SK-N-SH (cell line): ENCODE results near the gene CBFB. TPM values are rescaled to one million over a fixed set of nuclear protein-coding genes. Genes with fewer than 3 reads are reported as not detected.

Source experiments
- CTCF ChIA-PET: fragments of 300-600, 350-600 bp; formaldehyde crosslinking; extraction: SDS; loops from one replicate; lab custom pipeline; 2021; lab: Yijun Ruan, JAX
- POLR2A ChIA-PET: fragments of 350-600 bp; sonication (Branson Sonifier 250); formaldehyde crosslinking; extraction: SDS; loops from one replicate; lab custom pipeline; 2020; ENCODE audit warnings: antibody characterized with exemption, inconsistent platforms; lab: Yijun Ruan, JAX
- DNase-seq: peaks from one replicate; pipeline ENCODE4 v3.0.0; 2012
- H2AFZ ChIP-seq: fragments of 200-600 bp; sonication (generic); 2 replicates; pipeline ENCODE4 v1.8.1; 2016; ENCODE audit warnings: antibody characterized with exemption, mild to moderate bottlenecking, low read depth
- H3F3A ChIP-seq: fragments of 200-600 bp; sonication (generic); replicated peaks from 2 replicates; pipeline ENCODE3; 2016; ENCODE audit warnings: antibody characterized with exemption, mild to moderate bottlenecking; ENCODE audit not compliant: insufficient read depth
- H3K27ac ChIP-seq, 2 experiments: fragments of 200-500 bp in 1 of 2; fragments of 200-600 bp in 1 of 2; sonication (Bioruptor generic) in 1 of 2; sonication (generic), shearing (Covaris generic) in 1 of 2; 2 replicates each; pipeline versions ENCODE4 v1.5.1 to v1.6.1; 2014 to 2016; ENCODE audit warnings: low read depth in 2 of 2, inconsistent platforms in 1 of 2, low read length in 1 of 2, mild to moderate bottlenecking in 1 of 2, mixed read lengths in 1 of 2
- H3K27me3 ChIP-seq: fragments of 200-600 bp; sonication (generic), shearing (Covaris generic); 2 replicates; pipeline ENCODE4 v1.6.1; 2016; ENCODE audit warnings: mixed run types; ENCODE audit not compliant: insufficient read depth
- H3K36me3 ChIP-seq, 2 experiments: fragments of 200-500 bp in 1 of 2; fragments of 200-600 bp in 1 of 2; sonication (Bioruptor generic) in 1 of 2; sonication (generic) in 1 of 2; replicated peaks in 1 of 2; 2 replicates each; pipeline versions ENCODE3 to v1.5.1; 2014 to 2016; ENCODE audit warnings: low read length in 1 of 2, mild to moderate bottlenecking in 1 of 2; ENCODE audit not compliant: insufficient read depth in 2 of 2, control insufficient read depth in 1 of 2
- H3K4me1 ChIP-seq, 2 experiments: fragments of 200-500 bp in 1 of 2; fragments of 200-600 bp in 1 of 2; sonication (Bioruptor generic) in 1 of 2; sonication (generic), shearing (Covaris generic) in 1 of 2; 2 replicates each; pipeline versions ENCODE4 v1.5.1 to v1.6.1; 2014 to 2016; ENCODE audit warnings: low read depth in 1 of 2, low read length in 1 of 2, mixed run types in 1 of 2; ENCODE audit not compliant: insufficient read depth in 2 of 2, control insufficient read depth in 1 of 2
- H3K4me2 ChIP-seq: fragments of 200-600 bp; sonication (generic), shearing (Covaris generic); 2 replicates; pipeline ENCODE4 v1.6.1; 2017; ENCODE audit warnings: mixed run types
- H3K4me3 ChIP-seq, 2 experiments: fragments of 200-500 bp in 1 of 2; fragments of 200-600 bp in 1 of 2; sonication (Bioruptor generic) in 1 of 2; sonication (generic), shearing (Covaris generic) in 1 of 2; 2 replicates each; pipeline versions ENCODE4 v1.5.1 to v1.8.1; 2014 to 2016; ENCODE audit warnings: low read depth in 2 of 2, inconsistent platforms in 1 of 2, low read length in 1 of 2, mild to moderate bottlenecking in 1 of 2, mixed read lengths in 1 of 2, moderate library complexity in 1 of 2
- H3K79me2 ChIP-seq: fragments of 200-600 bp; sonication (generic); 2 replicates; pipeline ENCODE4 v1.8.1; 2017; ENCODE audit warnings: mild to moderate bottlenecking; ENCODE audit not compliant: insufficient read depth
- H3K9ac ChIP-seq: fragments of 200-600 bp; sonication (generic); 2 replicates; pipeline ENCODE4 v1.6.1; 2017; ENCODE audit warnings: mixed run types
- H3K9me2 ChIP-seq: fragments of 200-600 bp; sonication (generic); 2 replicates; pipeline ENCODE4 v1.6.1; 2017; ENCODE audit warnings: mixed run types
- H3K9me3 ChIP-seq: fragments of 200-600 bp; sonication (generic); 2 replicates; pipeline ENCODE4 v1.6.1; 2017; ENCODE audit warnings: mixed run types, mild to moderate bottlenecking, moderate library complexity
- H4K20me1 ChIP-seq: fragments of 200-600 bp; sonication (generic); 2 replicates; pipeline ENCODE4 v1.6.1; 2017; ENCODE audit warnings: mild to moderate bottlenecking, mixed run types; ENCODE audit not compliant: insufficient read depth
- CHD2 ChIP-seq: fragments of 150-350 bp; IDR thresholded peaks from 2 replicates; pipeline ENCODE4 v1.6.1; 2018; ENCODE audit warnings: low read length; ENCODE audit not compliant: partially characterized antibody
- CTCF ChIP-seq: fragments of 200-600 bp; sonication (generic); IDR thresholded peaks from 2 replicates; pipeline ENCODE4 v1.6.1; 2017; ENCODE audit warnings: antibody characterized with exemption, mild to moderate bottlenecking, moderate library complexity
- FOSL2 ChIP-seq: IDR thresholded peaks from 2 replicates; pipeline ENCODE4 v1.4.0; 2012; ENCODE audit warnings: low read depth, mild to moderate bottlenecking, moderate library complexity, borderline replicate concordance
- FOXJ3 ChIP-seq: sonication (generic); formaldehyde crosslinking; IDR thresholded peaks from 2 replicates; pipeline ENCODE4 v1.5.1; 2020; ENCODE audit warnings: mild to moderate bottlenecking, missing genetic modification reagents
- GATA2 ChIP-seq: sonication (generic); formaldehyde crosslinking; IDR thresholded peaks from 2 replicates; pipeline ENCODE4 v1.5.0; 2020; ENCODE audit warnings: mild to moderate bottlenecking, missing genetic modification reagents
- IRF3 ChIP-seq: fragments of 150-350 bp; IDR thresholded peaks from 2 replicates; pipeline ENCODE4 v1.6.1; 2016; ENCODE audit warnings: mild to moderate bottlenecking, low read depth, low read length
- JUND ChIP-seq: IDR thresholded peaks from 2 replicates; pipeline ENCODE4 v1.4.0; 2012
- POLR2AphosphoS5 ChIP-seq: IDR thresholded peaks from 2 replicates; pipeline ENCODE4 v1.6.1; 2012; ENCODE audit warnings: low read depth, low read length
- RAD21 ChIP-seq: IDR thresholded peaks from 2 replicates; pipeline ENCODE4 v1.6.1; 2012; ENCODE audit warnings: mild to moderate bottlenecking, low read length
- REST ChIP-seq: IDR thresholded peaks from 2 replicates; pipeline ENCODE4 v1.6.1; 2012; ENCODE audit warnings: mild to moderate bottlenecking, low read depth, low read length, moderate library complexity
- RFX5 ChIP-seq: IDR thresholded peaks from 2 replicates; pipeline ENCODE4 v1.6.1; 2012; ENCODE audit warnings: mild to moderate bottlenecking, improper control_type of control experiment, low read length
- SMC3 ChIP-seq: IDR thresholded peaks from 2 replicates; pipeline ENCODE4 v1.6.1; 2012; ENCODE audit warnings: low read depth, low read length, improper control_type of control experiment
- TCF12 ChIP-seq: IDR thresholded peaks from 2 replicates; pipeline ENCODE4 v1.4.0; 2012
- USF2 ChIP-seq: fragments of 150-350 bp; IDR thresholded peaks from 2 replicates; pipeline ENCODE4 v1.6.1; 2017; ENCODE audit warnings: antibody characterized with exemption, low read length, low read depth, borderline replicate concordance
- YY1 ChIP-seq: IDR thresholded peaks from 2 replicates; pipeline ENCODE4 v1.4.0; 2012; ENCODE audit warnings: low read depth, mild to moderate bottlenecking
- WGBS: methylation state at CpG from one replicate; pipeline ENCODE4 v1.1.6; 2017; ENCODE audit warnings: low lambda C conversion rate; 5-methylcytosine and 5-hydroxymethylcytosine counted together
- polyA plus RNA-seq, 3 experiments: library from polyadenylated mRNA; depleted of rRNA; stranded (reverse); fragments of >200 nt; gene quantifications; 2 replicates each; pipeline ENCODE4 v1.2.3, GENCODE V29; 2012
- TF ChIP-seq, protein P1 (sequence below): IDR thresholded peaks from 2 replicates; pipeline ENCODE4; 2012

CBFB gene
- polyA plus RNA-seq, 1 of the 3 experiments (the other 2 are of a cell fraction) = 40.1 TPM

DNA sequence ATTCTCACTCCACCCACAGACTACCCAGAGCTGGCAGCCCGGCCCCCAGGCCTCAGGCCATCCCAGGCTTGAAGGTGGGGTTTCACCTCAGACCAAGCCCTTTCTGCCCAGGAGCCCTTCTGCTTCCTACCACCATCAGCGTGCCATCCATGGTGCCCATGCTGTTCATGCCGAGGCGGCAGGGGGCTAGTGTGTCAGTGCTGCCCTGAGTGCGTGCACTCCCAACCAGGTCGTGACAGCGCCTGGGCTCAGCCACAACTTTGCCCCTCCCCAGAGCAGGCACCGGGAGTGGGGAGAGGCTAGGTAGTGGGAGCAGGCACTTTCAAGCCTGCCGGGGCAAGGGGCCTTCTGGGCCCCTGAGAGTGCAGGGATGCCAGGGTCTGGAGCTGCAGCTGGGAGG is 113.4 kb downstream of the CBFB start:
- Histone ChIP-seq H2AFZ (no peak overlapping the region), H3K27ac (no peak overlapping the region), H3K4me3 (no peak overlapping the region), H3K9me2 (no peaks in the 10 kb centered on the region), H3K79me2 (0 out of 2 replicates have a peak, but pooled peaks cover 2% of the 10 kb centered on the region), H3K36me3 (peaks cover 44 to 74% of the 10 kb centered on the region in 2 experiments), H3K27me3 (no peaks in the 10 kb centered on the region), H3K4me2 (no peak overlapping the region), H4K20me1 (no peaks in the 10 kb centered on the region), H3F3A (no peaks in the 10 kb centered on the region), H3K9me3 (no peaks in the 10 kb centered on the region), H3K4me1 (no peaks in the 10 kb centered on the region), H3K9ac (no peak overlapping the region)
- ChIA-PET POLR2A (no interaction called here), CTCF (interaction anchor here (1.4 to 7.9 kb wide), 2 partner anchors 13 to 195 kb away, joined by 4 to 50 read pairs; no protein-coding TSS in a partner anchor)
- no peak for DNase-seq
- TF ChIP-seq JUND (no peak), YY1 (no peak), FOXJ3 (CRISPR knock-in tag) (no peak), RAD21 (no peak), FOSL2 (no peak), CHD2 (no peak), SMC3 (no peak), REST (no peak), RFX5 (no peak), USF2 (no peak), IRF3 (no peak), TCF12 (no peak), GATA2 (CRISPR knock-in tag) (no peak), CTCF (no peak), POLR2AphosphoS5 (no peak)
- TF ChIP-seq, protein P1, sequence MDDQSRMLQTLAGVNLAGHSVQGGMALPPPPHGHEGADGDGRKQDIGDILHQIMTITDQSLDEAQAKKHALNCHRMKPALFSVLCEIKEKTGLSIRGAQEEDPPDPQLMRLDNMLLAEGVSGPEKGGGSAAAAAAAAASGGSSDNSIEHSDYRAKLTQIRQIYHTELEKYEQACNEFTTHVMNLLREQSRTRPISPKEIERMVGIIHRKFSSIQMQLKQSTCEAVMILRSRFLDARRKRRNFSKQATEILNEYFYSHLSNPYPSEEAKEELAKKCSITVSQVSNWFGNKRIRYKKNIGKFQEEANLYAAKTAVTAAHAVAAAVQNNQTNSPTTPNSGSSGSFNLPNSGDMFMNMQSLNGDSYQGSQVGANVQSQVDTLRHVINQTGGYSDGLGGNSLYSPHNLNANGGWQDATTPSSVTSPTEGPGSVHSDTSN = no peak
- WGBS = 100% methylated on average over 2 of the region's 9 CpGs
